ENCODE data around the gene ZNF630.

ZNF630 gene

DNA sequence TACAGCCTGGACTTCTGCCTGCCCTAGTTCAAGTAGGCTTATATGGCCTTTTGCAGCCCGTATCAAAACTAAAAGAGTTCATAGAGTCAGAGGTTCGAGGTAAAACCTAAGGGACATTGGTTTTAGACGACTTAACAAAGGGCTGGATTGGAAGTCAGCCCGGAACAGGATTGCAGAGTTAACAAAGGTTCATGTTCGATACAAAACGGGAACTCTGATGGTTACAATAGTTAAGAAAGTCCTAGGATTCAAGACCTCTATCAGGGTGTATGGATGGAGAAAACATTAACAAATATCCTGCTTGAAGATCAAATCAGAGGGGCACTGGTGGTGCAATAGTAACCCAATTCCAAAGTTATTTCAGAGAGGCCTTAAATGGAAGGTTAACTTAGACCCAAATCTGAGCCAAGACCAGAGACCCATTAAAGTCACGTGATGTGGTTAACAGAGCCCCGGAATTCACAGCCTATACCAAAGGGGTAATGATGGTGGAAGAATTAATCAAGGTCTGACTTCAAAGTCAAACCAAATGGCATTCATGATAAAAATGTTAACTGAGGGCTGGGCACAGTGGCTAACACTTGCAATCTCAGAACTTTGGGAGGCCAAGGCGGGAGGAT, 656 bp upstream of the ZNF630 start:
- H3K4me1 ChIP-seq (ENCODE audit: control insufficient read depth, insufficient read depth, low read length, poor library complexity, severe bottlenecking) = no peaks in the 10 kb centered on the region
- H3K36me3 ChIP-seq (ENCODE audit: control insufficient read depth, insufficient read depth, low read length) = no peaks in the 10 kb centered on the region
- H3K9me3 ChIP-seq (ENCODE audit: control insufficient read depth, low read length) = no peaks in the 10 kb centered on the region
- H3K27ac ChIP-seq (ENCODE audit: insufficient read depth, low read length, poor library complexity, severe bottlenecking) = no peak overlapping the region
- peak overlapping the region; percentile 65 for H3K4me3 ChIP-seq (ENCODE audit: insufficient read depth, low read depth, low read length, poor library complexity, severe bottlenecking)
- no peak for DNase-seq
- H3K27me3 ChIP-seq (replicated peaks; ENCODE audit: control insufficient read depth, insufficient read depth, low read length, poor library complexity, severe bottlenecking) = no peaks in the 10 kb centered on the region

DNA sequence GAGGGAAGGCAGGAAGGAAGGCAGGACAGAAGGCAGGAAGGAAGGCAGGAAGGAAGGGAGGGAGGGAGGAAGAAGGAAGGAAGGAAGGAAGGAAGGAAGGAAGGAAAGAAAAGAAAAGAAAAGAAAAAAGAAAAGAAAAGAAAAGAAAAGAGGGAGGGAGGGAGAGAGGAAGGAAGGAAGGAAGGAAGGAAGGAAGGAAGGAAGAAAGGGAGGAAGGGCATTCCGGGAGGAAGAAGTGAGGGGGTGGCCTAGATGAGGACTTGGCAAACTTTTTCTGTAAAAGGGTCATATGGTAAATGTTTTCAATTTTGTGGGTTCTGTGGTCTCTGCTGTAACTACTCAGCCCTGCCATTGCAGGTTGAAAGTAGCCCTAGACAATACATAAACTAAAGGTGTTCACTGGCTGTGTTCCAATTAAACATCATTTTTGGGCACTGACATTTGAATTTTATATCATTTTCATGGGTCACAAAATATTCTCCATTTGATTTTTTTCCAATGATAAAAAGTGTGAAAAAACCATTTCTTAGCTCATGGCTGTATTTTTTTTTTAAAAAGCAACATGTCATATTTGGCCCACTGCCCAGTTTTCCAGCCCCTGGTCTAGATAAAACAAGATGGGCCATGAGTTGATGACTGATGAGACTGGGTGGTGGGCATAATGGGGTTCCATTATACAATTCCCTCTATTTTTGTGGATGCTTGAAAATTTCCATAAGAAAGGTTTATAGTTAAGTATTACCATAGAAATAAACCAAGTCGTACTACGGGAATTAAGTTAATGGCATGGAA, 3.1 kb downstream of the ZNF630 start:
- Histone ChIP-seq H3K4me1 (ENCODE audit: control insufficient read depth, insufficient read depth, low read length, poor library complexity, severe bottlenecking) (no peaks in the 10 kb centered on the region), H3K27ac (ENCODE audit: insufficient read depth, low read length, poor library complexity, severe bottlenecking) (no peak overlapping the region), H3K9me3 (ENCODE audit: control insufficient read depth, low read length) (no peaks in the 10 kb centered on the region), H3K27me3 (replicated peaks; ENCODE audit: control insufficient read depth, insufficient read depth, low read length, poor library complexity, severe bottlenecking) (no peaks in the 10 kb centered on the region), H3K4me3 (ENCODE audit: insufficient read depth, low read depth, low read length, poor library complexity, severe bottlenecking) (no peak overlapping the region), H3K36me3 (ENCODE audit: control insufficient read depth, insufficient read depth, low read length) (no peaks in the 10 kb centered on the region)
- DNase-seq = no peak

DNA sequence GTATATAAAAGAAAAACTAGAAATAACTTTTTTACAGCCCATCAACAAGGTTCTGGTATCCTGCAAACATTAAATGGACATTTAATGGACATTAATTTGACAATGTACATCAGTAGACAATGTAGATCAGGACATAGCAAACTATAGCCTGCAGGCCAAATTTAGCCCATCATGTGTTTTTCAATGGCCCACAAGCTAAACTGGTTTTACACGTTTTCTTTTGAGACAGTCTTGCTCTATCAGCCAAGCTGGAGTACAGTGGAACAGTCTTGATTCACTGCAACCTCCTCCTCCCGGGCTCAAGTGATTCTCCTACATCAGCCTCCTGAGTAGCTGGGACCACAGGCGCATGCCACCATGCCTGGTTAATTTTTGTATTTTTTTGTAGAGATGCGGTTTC, 7.2 kb downstream of the ZNF630 start:
- Histone ChIP-seq H3K27me3 (replicated peaks; ENCODE audit: control insufficient read depth, insufficient read depth, low read length, poor library complexity, severe bottlenecking) (no peaks in the 10 kb centered on the region), H3K36me3 (ENCODE audit: control insufficient read depth, insufficient read depth, low read length) (peaks cover 13% of the 10 kb centered on the region), H3K9me3 (ENCODE audit: control insufficient read depth, low read length) (no peaks in the 10 kb centered on the region), H3K27ac (ENCODE audit: insufficient read depth, low read length, poor library complexity, severe bottlenecking) (no peak overlapping the region), H3K4me1 (ENCODE audit: control insufficient read depth, insufficient read depth, low read length, poor library complexity, severe bottlenecking) (no peaks in the 10 kb centered on the region), H3K4me3 (ENCODE audit: insufficient read depth, low read depth, low read length, poor library complexity, severe bottlenecking) (no peak overlapping the region)
- DNase-seq = no peak

DNA sequence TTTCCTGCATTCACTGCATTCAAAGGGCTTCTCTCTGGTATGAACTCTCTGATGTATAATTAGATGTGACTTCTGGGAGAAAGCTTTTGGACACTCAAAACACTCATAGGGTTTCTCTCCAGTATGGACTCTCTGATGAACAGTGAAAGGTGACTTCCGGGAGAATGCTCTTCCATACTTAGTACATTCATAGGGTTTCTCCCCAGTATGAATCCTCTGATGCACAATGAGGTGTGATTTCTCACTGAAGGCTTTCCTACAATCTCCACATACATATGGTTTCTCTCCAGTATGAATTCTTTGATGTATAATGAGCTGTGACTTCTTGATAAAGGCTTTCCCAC, 12.2 kb downstream of the ZNF630 start:
- Histone ChIP-seq H3K27ac (ENCODE audit: insufficient read depth, low read length, poor library complexity, severe bottlenecking) (no peak overlapping the region), H3K4me1 (ENCODE audit: control insufficient read depth, insufficient read depth, low read length, poor library complexity, severe bottlenecking) (no peaks in the 10 kb centered on the region), H3K36me3 (ENCODE audit: control insufficient read depth, insufficient read depth, low read length) (peaks cover 13% of the 10 kb centered on the region), H3K9me3 (ENCODE audit: control insufficient read depth, low read length) (no peaks in the 10 kb centered on the region), H3K27me3 (replicated peaks; ENCODE audit: control insufficient read depth, insufficient read depth, low read length, poor library complexity, severe bottlenecking) (no peaks in the 10 kb centered on the region), H3K4me3 (ENCODE audit: insufficient read depth, low read depth, low read length, poor library complexity, severe bottlenecking) (no peak overlapping the region)
- DNase-seq = no peak

DNA sequence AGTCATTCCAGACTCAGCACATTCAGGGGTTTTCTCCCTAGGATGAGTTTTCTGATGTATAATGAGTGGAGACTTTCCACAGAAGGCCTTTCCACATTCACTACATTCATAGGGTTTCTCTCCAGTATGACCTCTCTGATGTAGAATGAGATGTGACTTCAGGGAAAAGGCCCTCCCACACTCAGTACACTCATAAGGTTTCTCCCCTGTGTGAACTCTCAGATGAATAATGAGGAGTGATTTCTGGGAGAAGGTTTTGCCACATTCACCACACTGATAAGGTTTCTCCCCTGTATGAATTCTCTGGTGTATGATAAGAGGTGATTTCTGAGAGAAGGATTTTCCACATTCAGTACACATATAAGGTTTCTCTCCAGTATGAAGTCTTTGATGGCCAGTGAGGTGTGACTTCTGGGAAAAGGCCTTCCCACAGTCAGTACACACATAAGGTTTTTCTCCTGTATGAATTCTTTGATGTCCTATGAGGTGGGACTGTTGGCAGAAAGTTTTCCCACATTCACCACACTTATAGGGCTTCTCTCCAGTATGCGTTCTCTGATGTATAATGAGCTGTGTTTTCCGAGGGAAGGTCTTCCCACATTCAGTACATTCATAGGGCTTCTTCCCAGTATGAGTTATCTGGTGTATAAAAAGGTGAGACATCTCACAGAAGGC, 12.7 kb downstream of the ZNF630 start:
- H3K27me3 ChIP-seq (replicated peaks; ENCODE audit: control insufficient read depth, insufficient read depth, low read length, poor library complexity, severe bottlenecking) = no peaks in the 10 kb centered on the region
- no peak overlapping the region for H3K4me3 ChIP-seq (ENCODE audit: insufficient read depth, low read depth, low read length, poor library complexity, severe bottlenecking)
- H3K9me3 ChIP-seq (ENCODE audit: control insufficient read depth, low read length) = no peaks in the 10 kb centered on the region
- H3K36me3 ChIP-seq (ENCODE audit: control insufficient read depth, insufficient read depth, low read length) = peaks cover 13% of the 10 kb centered on the region
- no peak overlapping the region for H3K27ac ChIP-seq (ENCODE audit: insufficient read depth, low read length, poor library complexity, severe bottlenecking)
- no peaks in the 10 kb centered on the region for H3K4me1 ChIP-seq (ENCODE audit: control insufficient read depth, insufficient read depth, low read length, poor library complexity, severe bottlenecking)
- DNase-seq = no peak

DNA sequence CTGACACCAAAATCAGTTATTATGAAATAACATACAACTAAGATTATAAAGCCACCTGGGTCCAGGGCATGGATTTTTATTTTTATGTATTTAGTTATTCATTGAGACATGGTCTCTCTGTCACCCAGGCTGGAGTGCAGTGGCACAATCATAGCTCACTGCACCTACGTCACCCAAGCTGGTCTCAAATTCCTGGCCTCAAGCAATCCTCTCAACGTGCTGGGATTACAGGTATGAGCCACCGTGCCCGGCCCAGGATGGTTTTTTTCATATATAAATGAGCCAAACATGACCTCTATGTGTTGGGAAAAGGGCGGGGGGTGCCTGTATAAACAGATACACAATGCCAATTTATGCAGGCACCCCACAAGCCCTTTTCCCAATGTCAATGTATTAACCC, 24.6 kb downstream of the ZNF630 start:
- Histone ChIP-seq H3K36me3 (ENCODE audit: control insufficient read depth, insufficient read depth, low read length) (no peaks in the 10 kb centered on the region), H3K9me3 (ENCODE audit: control insufficient read depth, low read length) (no peaks in the 10 kb centered on the region), H3K4me1 (ENCODE audit: control insufficient read depth, insufficient read depth, low read length, poor library complexity, severe bottlenecking) (no peaks in the 10 kb centered on the region), H3K27ac (ENCODE audit: insufficient read depth, low read length, poor library complexity, severe bottlenecking) (no peak overlapping the region), H3K4me3 (ENCODE audit: insufficient read depth, low read depth, low read length, poor library complexity, severe bottlenecking) (no peak overlapping the region), H3K27me3 (replicated peaks; ENCODE audit: control insufficient read depth, insufficient read depth, low read length, poor library complexity, severe bottlenecking) (no peaks in the 10 kb centered on the region)
- DNase-seq = no peak

DNA sequence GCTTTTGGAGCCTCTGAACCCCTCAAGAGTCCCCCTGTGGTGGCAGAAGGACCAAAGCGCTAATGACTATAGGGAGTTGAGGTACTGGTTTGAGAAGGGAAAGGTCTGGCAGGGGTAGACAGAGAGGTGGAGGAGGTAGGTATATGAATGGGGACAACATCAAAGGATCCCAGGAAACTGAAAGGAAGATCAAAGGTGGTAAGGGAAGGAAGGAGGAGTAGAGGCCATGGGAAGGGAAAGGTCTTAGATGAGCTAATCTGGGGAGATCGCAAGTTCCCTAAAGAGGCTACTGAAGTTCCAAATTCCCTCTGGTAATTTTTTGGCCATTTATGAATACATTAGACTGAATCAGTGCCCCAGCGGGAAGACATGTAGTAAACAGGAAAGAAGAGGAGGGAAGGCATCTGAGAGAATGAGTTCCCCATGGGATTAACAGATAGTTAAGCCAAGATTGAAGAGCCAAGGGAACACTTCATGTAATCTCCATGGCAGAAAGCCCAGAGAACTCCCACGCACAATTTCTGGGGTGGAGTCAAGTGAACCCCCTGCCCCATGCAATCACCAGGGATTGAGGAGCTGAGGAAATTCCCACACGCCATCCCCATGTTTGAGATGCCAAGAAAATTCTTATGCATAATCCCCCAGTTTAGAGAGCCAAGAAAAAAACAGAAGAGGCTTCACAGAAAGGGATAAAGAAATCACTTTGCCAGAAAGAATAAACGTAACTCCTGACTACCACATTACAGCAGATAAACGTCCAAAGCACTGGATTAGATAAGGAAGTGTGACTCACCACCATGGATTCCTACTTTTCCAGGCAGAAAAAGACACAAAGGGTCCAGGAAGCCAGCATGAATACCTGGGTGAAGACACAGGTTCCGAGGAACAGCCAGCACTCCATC, 25.8 kb downstream of the ZNF630 start:
- no peak for DNase-seq
- H3K4me1 ChIP-seq (ENCODE audit: control insufficient read depth, insufficient read depth, low read length, poor library complexity, severe bottlenecking) = no peaks in the 10 kb centered on the region
- H3K36me3 ChIP-seq (ENCODE audit: control insufficient read depth, insufficient read depth, low read length) = no peaks in the 10 kb centered on the region
- H3K27me3 ChIP-seq (replicated peaks; ENCODE audit: control insufficient read depth, insufficient read depth, low read length, poor library complexity, severe bottlenecking) = no peaks in the 10 kb centered on the region
- H3K4me3 ChIP-seq (ENCODE audit: insufficient read depth, low read depth, low read length, poor library complexity, severe bottlenecking) = no peak overlapping the region
- H3K9me3 ChIP-seq (ENCODE audit: control insufficient read depth, low read length) = no peaks in the 10 kb centered on the region
- H3K27ac ChIP-seq (ENCODE audit: insufficient read depth, low read length, poor library complexity, severe bottlenecking) = no peak overlapping the region

DNA sequence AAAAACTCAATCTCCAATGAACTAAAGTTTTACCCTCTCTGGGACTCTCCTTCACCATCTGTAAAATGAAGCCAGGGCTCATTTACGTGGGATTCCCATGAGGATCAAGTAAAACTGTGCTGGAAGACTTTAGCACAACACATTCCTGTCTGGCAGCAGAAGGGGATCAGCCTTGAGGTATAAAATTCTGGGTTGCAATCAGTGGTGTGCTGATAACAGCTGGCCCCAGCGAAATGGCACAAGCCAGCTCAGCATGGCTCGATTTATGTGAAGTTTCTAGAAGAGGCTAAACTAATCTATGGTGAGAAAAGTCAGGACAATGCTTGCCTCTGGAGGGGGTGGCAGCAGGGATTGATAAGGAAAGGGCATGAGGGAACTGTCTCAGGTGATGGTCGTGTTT, 28.4 kb downstream of the ZNF630 start:
- no peaks in the 10 kb centered on the region for H3K27me3 ChIP-seq (replicated peaks; ENCODE audit: control insufficient read depth, insufficient read depth, low read length, poor library complexity, severe bottlenecking)
- no peak overlapping the region for H3K4me3 ChIP-seq (ENCODE audit: insufficient read depth, low read depth, low read length, poor library complexity, severe bottlenecking)
- H3K27ac ChIP-seq (ENCODE audit: insufficient read depth, low read length, poor library complexity, severe bottlenecking) = no peak overlapping the region
- no peaks in the 10 kb centered on the region for H3K36me3 ChIP-seq (ENCODE audit: control insufficient read depth, insufficient read depth, low read length)
- H3K4me1 ChIP-seq (ENCODE audit: control insufficient read depth, insufficient read depth, low read length, poor library complexity, severe bottlenecking) = no peaks in the 10 kb centered on the region
- DNase-seq = no peak
- no peaks in the 10 kb centered on the region for H3K9me3 ChIP-seq (ENCODE audit: control insufficient read depth, low read length)

DNA sequence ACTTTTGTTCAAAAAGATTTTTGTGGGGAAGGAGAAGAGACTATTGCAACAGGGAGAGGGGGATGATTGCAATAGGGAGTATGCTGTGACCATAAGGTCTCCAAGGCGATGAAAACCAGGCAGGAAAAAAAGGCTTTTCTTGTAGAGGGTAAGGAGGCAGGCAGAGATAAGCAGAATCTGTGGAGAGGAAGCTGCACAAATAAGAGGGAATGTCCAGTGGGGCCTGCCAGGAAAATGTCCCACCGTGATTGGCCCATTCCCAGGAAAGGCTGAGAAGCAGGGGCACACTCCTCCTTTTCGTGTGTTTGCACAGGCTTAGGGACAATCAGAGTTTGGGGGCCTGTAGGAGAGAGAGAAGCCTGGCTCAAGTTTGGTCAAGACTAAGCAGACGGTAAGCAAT, 35.5 kb downstream of the ZNF630 start:
- H3K27me3 ChIP-seq (replicated peaks; ENCODE audit: control insufficient read depth, insufficient read depth, low read length, poor library complexity, severe bottlenecking) = no peaks in the 10 kb centered on the region
- no peak overlapping the region for H3K27ac ChIP-seq (ENCODE audit: insufficient read depth, low read length, poor library complexity, severe bottlenecking)
- no peak overlapping the region for H3K4me3 ChIP-seq (ENCODE audit: insufficient read depth, low read depth, low read length, poor library complexity, severe bottlenecking)
- H3K4me1 ChIP-seq (ENCODE audit: control insufficient read depth, insufficient read depth, low read length, poor library complexity, severe bottlenecking) = no peaks in the 10 kb centered on the region
- H3K9me3 ChIP-seq (ENCODE audit: control insufficient read depth, low read length) = no peaks in the 10 kb centered on the region
- H3K36me3 ChIP-seq (ENCODE audit: control insufficient read depth, insufficient read depth, low read length) = no peaks in the 10 kb centered on the region
- no peak for DNase-seq
